A549 (cell line): Measurements from ENCODE around the gene SERPINA3. TPM values are rescaled to one million over a fixed set of nuclear protein-coding genes. Genes with fewer than 3 reads are reported as not detected.
A peak's percentile ranks its signal among the peaks of the same experiment; 100 is the strongest.
"Not testable (repeated sequence)": the region's sequence is repeated elsewhere in the genome, so short reads cannot be mapped to it uniquely, and the experiment has no call there.

Experiments
- ATAC-seq, 2 experiments: fragments of 200-7000 bp in 1 of 2; fragments of >200 bp in 1 of 2; cut with Nextera tagmentation in 1 of 2; cut with Tn5 transposase in 1 of 2; 3 replicates each; pipeline versions ENCODE4 v1.8.0 to v1.9.1; 2018 to 2020; ENCODE audit warnings: mild to moderate bottlenecking in 1 of 2, moderate library complexity in 1 of 2
- CTCF ChIA-PET: fragments of 300-600 bp; sonication (Branson Sonifier 250); formaldehyde crosslinking; extraction: SDS; loops from one replicate; lab custom pipeline; 2021; ENCODE audit warnings: antibody characterized with exemption, inconsistent platforms; lab: Yijun Ruan, JAX
- POLR2A ChIA-PET: fragments of 350-600 bp; formaldehyde crosslinking; extraction: SDS; loops from one replicate; lab custom pipeline; 2021; ENCODE audit warnings: antibody characterized with exemption, inconsistent platforms; lab: Yijun Ruan, JAX
- DNase-seq, 2 experiments: peaks; one replicate each; pipeline versions ENCODE4 v3.0.0 to v3.0.0-alpha.2; 2011 to 2016; ENCODE audit warnings: low read depth in 1 of 2, low spot score in 1 of 2
- FAIRE-seq: peaks from 2 replicates; lab custom pipeline; 2011; peaks lifted over from hg19 to GRCh38; lab: Jason Lieb, UNC
- H3K27ac ChIP-seq, 2 experiments: fragments of >200 bp; sonication (Bioruptor Twin); formaldehyde crosslinking; 3 replicates each; pipeline ENCODE4 v1.5.1; 2016 to 2017
- H3K4me1 ChIP-seq: fragments of >200 bp; sonication (Bioruptor Twin); formaldehyde crosslinking; 3 replicates; pipeline ENCODE4 v1.6.1; 2016
- H3K4me2 ChIP-seq: fragments of >200 bp; sonication (Bioruptor Twin); formaldehyde crosslinking; 3 replicates; pipeline ENCODE4 v1.6.1; 2016
- H3K4me3 ChIP-seq: fragments of >200 bp; sonication (Bioruptor Twin); formaldehyde crosslinking; 3 replicates; pipeline ENCODE4 v1.5.1; 2016
- H3K9me3 ChIP-seq: fragments of >200 bp; sonication (Bioruptor Twin); formaldehyde crosslinking; 3 replicates; pipeline ENCODE4 v1.6.1; 2016
- CBX8 ChIP-seq: fragments of 200-600 bp; sonication (generic); IDR thresholded peaks from 2 replicates; pipeline ENCODE4 v1.6.1; 2016
- E2F6 ChIP-seq: IDR thresholded peaks from 2 replicates; pipeline ENCODE4 v1.6.1; 2012; ENCODE audit warnings: low read depth, borderline replicate concordance
- FOSL2 ChIP-seq, 2 experiments: fragments of 450-650 bp in 1 of 2; fragments of >200 bp in 1 of 2; sonication (Bioruptor Twin) in 1 of 2; formaldehyde crosslinking; IDR thresholded peaks; 2 replicates each; pipeline versions ENCODE4 v1.5.0 to v1.6.1; 2016 to 2020; ENCODE audit warnings: mild to moderate bottlenecking in 1 of 2, moderate library complexity in 1 of 2
- FOXS1 ChIP-seq: fragments of 250-450 bp; sonication (Bioruptor Pico); IDR thresholded peaks from 2 replicates; pipeline ENCODE4 v1.5.0; 2020; ENCODE audit warnings: mild to moderate bottlenecking, moderate library complexity
- HEYL ChIP-seq: fragments of 250-450 bp; sonication (Bioruptor Pico); IDR thresholded peaks from 2 replicates; pipeline ENCODE4 v1.8.0; 2021; ENCODE audit warnings: mild to moderate bottlenecking, moderate library complexity
- HOXA7 ChIP-seq: fragments of 250-450 bp; sonication (Bioruptor Pico); IDR thresholded peaks from 2 replicates; pipeline ENCODE4 v1.5.0; 2020; ENCODE audit warnings: mild to moderate bottlenecking, moderate library complexity
- JUN ChIP-seq, 2 experiments: fragments of >200 bp; sonication (Bioruptor Twin); formaldehyde crosslinking; IDR thresholded peaks; 2 replicates in 1 of 2; 3 replicates in 1 of 2; pipeline ENCODE4 v1.6.1; 2016 to 2017
- MAFK ChIP-seq: fragments of 450-650 bp; IDR thresholded peaks from 2 replicates; pipeline ENCODE4 v1.6.1; 2014; ENCODE audit not compliant: partially characterized antibody
- MAZ ChIP-seq: fragments of 150-350 bp; IDR thresholded peaks from 2 replicates; pipeline ENCODE4 v1.6.1; 2014; ENCODE audit warnings: antibody characterized with exemption, low read depth, low read length, borderline replicate concordance
- RAD21 ChIP-seq, 2 experiments: fragments of >200 bp in 1 of 2; sonication (Bioruptor Twin) in 1 of 2; formaldehyde crosslinking in 1 of 2; IDR thresholded peaks in 1 of 2; conservative IDR thresholded peaks in 1 of 2; 2 replicates in 1 of 2; 3 replicates in 1 of 2; pipeline ENCODE4 v1.6.1; 2012 to 2018; ENCODE audit warnings: inconsistent platforms in 1 of 2
- SMC3 ChIP-seq: fragments of >200 bp; sonication (Bioruptor Twin); formaldehyde crosslinking; IDR thresholded peaks from 3 replicates; pipeline ENCODE4 v1.6.1; 2018; ENCODE audit warnings: inconsistent platforms
- TFCP2L1 ChIP-seq: fragments of 250-450 bp; sonication (Bioruptor Pico); IDR thresholded peaks from 2 replicates; pipeline ENCODE4 v1.5.0; 2021; ENCODE audit warnings: mild to moderate bottlenecking
- TP53 ChIP-seq: fragments of 250-450 bp; sonication (Bioruptor Pico); IDR thresholded peaks from 2 replicates; pipeline ENCODE4 v1.5.0; 2021; ENCODE audit warnings: mild to moderate bottlenecking, moderate library complexity
- ZFP36 ChIP-seq: fragments of 450-650 bp; IDR thresholded peaks from 2 replicates; pipeline ENCODE4 v1.6.1; 2014; ENCODE audit warnings: borderline replicate concordance; ENCODE audit not compliant: partially characterized antibody
- WGBS: methylation state at CpG from one replicate; pipeline ENCODE4 v1.1.6; 2017; ENCODE audit errors: missing lambda C conversion rate; 5-methylcytosine and 5-hydroxymethylcytosine counted together
- polyA plus RNA-seq, 4 experiments: library from polyadenylated mRNA; depleted of rRNA in 3 of 4; stranded (reverse); fragments of >200 nt; fragmentation: RNase III in 1 of 4; extraction: RNeasy Plus Mini Kit Qiagen cat#74134 plus additional on column Dnase treatment in 1 of 4; gene quantifications; 2 replicates in 3 of 4; 3 replicates in 1 of 4; pipeline ENCODE4 v1.2.3, GENCODE V29; 2011 to 2017

Gene SERPINA3
- polyA plus RNA-seq, 2 of the 4 experiments (the other 2 are of a cell fraction), result 3.1 to 9.1 TPM

DNA sequence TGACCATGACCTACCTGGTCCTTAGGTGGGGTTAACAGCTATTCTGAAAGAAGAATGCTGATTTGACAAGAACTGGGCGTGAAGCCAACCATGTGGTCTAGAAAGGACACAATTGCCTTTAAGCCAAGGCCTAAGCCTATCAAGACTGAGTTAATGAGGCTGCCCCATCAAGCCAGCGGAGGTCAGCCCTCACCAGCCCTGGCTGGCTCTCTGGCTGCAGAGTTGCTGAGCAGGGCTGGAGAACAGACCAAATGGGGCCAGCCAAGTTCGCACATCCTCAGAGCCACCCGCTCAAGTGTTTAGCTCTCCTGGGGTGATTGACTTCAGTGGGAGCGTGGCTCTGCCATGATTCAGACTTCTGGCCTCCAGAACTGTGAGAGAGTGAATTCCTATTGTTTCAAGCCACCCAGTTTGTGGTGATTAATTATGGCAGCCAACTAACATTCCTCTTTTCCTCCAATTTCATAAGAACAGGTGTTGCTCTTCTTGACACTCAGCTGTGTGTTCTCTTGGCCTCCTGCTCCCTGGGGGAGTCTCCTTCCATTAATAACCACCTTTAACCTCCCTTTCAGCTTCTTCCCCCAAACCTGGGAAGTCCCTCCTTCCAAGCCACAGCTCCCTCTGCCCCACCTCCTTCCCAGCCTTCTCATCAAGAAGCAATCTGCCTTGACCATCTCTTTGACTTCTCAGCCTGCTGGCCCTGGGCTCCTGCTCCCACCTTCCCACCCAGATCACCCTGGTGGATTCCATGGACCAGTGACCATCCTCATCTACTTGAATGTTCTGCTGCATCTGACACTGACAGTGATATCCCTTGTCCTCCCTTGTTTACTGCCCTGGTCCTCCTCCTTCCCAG lies 36.2 kb upstream of the SERPINA3 start:
- H3K9me3 ChIP-seq, result no peaks in the 10 kb centered on the region
- no peaks in the 10 kb centered on the region for H3K4me1 ChIP-seq
- DNase-seq, result no peak
- TF ChIP-seq MAFK (peak; percentile 61), FOXS1 (CRISPR knock-in tag) (no peak), MAZ (no peak), SMC3 (no peak), RAD21 (conservative IDR thresholded peaks at IDR 0.05 in 1 of 2, IDR thresholded peaks at IDR 0.05 in 1 of 2) (no peak), FOSL2 (IDR thresholded peaks at IDR 0.05) (no peak), FOSL2 (CRISPR knock-in tag; IDR thresholded peaks at IDR 0.05) (no peak), HEYL (no peak)
- no peak overlapping the region for H3K27ac ChIP-seq
- no peak for ATAC-seq
- 86% methylated on average over 3 of the region's 5 CpGs for WGBS
- H3K4me2 ChIP-seq, result no peak overlapping the region
- H3K4me3 ChIP-seq, result no peak overlapping the region
- POLR2A ChIA-PET, result no interaction called here
- CTCF ChIA-PET, result interaction anchor here (1.2 to 1.9 kb wide), 3 partner anchors 12 to 27 kb away, joined by 3 to 6 read pairs (median 3); no protein-coding TSS in a partner anchor
- FAIRE-seq, result no peak

DNA sequence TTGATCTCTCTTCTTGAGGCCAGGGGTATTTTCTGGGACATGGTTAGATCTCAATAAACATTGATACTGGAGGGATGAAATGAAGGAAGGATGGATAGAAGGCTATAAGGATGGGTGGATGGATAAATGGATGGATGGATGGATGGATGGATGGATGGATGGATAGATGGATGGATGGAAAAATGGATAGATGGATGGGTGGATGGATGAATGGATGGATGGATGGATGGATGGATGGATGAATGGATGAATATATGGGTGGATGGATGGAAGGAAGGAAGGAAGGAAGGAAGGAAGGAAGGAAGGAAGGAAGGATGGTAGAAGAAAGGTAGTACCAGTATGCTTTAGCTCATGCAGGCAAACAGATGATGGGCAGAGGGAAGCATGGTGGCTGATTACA lies 34.7 kb upstream of the SERPINA3 start:
- H3K4me3 ChIP-seq, H3K9me3 ChIP-seq, DNase-seq, H3K4me1 ChIP-seq, FAIRE-seq, H3K4me2 ChIP-seq, H3K27ac ChIP-seq, ATAC-seq, POLR2A ChIA-PET: not testable (repeated sequence)
- CTCF ChIA-PET, result interaction anchor here (1.3 kb wide), 1 partner anchor 11 kb away, joined by 3 read pairs; no protein-coding TSS in a partner anchor

- DNase-seq (no peak), ATAC-seq (no peak), FAIRE-seq (no peak)
- CTCF ChIA-PET, result interaction anchor here (1.0 kb wide), 1 partner anchor 15 kb away, joined by 3 read pairs; no protein-coding TSS in a partner anchor
- Histone ChIP-seq H3K9me3 (no peaks in the 10 kb centered on the region), H3K4me1 (no peaks in the 10 kb centered on the region), H3K27ac (no peak overlapping the region), H3K4me3 (no peak overlapping the region), H3K4me2 (no peak overlapping the region)
- 31% methylated on average over 6 of the region's 6 CpGs for whole genome bisulfite sequencing
- POLR2A ChIA-PET, result no interaction called here
- TF ChIP-seq JUN (IDR thresholded peaks at IDR 0.05) (no peak), HOXA7 (CRISPR knock-in tag) (no peak), CBX8 (no peak), E2F6 (no peak), TP53 (no peak)
Observed at GRCh38 chr14:94578712-94579111, 33.5 kb upstream of the SERPINA3 start.

GRCh38 chr14:94581127-94581999 lies 30.8 kb upstream of the SERPINA3 start, which contains the start of gene SERPINA5:
Gene SERPINA5 (plus strand): TSS chr14:94581426. CDS start chr14:94587363, 5,937 bp downstream.
- DNase-seq (no peak), ATAC-seq (no peak), FAIRE-seq (no peak)
- Histone ChIP-seq H3K4me1 (no peaks in the 10 kb centered on the region), H3K4me2 (no peak within 1 kb of the TSS), H3K27ac (no peak within 1 kb of the TSS), H3K4me3 (no peak within 1 kb of the TSS), H3K9me3 (no peaks in the 10 kb centered on the region)
- no peak for TF ChIP-seq ZFP36
- TF ChIP-seq TFCP2L1 (CRISPR knock-in tag), result no peak
- ChIA-PET POLR2A (no interaction called here), CTCF (interaction anchor here (1.0 to 4.1 kb wide), 5 partner anchors 11 to 95 kb away, joined by 3 to 13 read pairs (median 5); no protein-coding TSS in a partner anchor)
- WGBS, result 72% methylated on average over 16 of the region's 18 CpGs
